NCI-H1092 treated with DMSO at 0.1 percent for 48 hours (cell line): ENCODE results near the gene KDM1B.
"Not testable (repeated sequence)": the region's sequence is repeated elsewhere in the genome, so short reads cannot be mapped to it uniquely, and the experiment has no call there.

Source experiments
- DNase-seq: peaks from one replicate; lab custom pipeline; 2025; lab: John Stamatoyannopoulos, UW

KDM1B gene

GRCh38 chr6:18151801-18152200 is 3.4 kb upstream of the KDM1B start:
- DNase-seq: no peak

GRCh38 chr6:18153311-18153703 is 1.9 kb upstream of the KDM1B start:
- no peak for DNase-seq

GRCh38 chr6:18154507-18155149 is 594 bp upstream of the KDM1B start, which contains the start of gene TPMT:
Gene TPMT (minus strand): TSS chr6:18155077. CDS start chr6:18149127, 5,950 bp downstream.
- peak; percentile 93 for DNase-seq

- DNase-seq: peak; percentile 61
Measured at GRCh38 chr6:18155864-18156421, 721 bp downstream of the KDM1B start.

GRCh38 chr6:18160911-18161310 is 5.7 kb downstream of the KDM1B start:
- DNase-seq: no peak

GRCh38 chr6:18161431-18161830 is 6.2 kb downstream of the KDM1B start:
- DNase-seq: no peak

GRCh38 chr6:18162401-18162800 is 7.2 kb downstream of the KDM1B start:
- no peak for DNase-seq

- DNase-seq: no peak
Measured at GRCh38 chr6:18165751-18166150, 10.5 kb downstream of the KDM1B start.

- no peak for DNase-seq
Measured at GRCh38 chr6:18166312-18167036, 11.3 kb downstream of the KDM1B start.

- no peak for DNase-seq
Measured at GRCh38 chr6:18168264-18168663, 13.0 kb downstream of the KDM1B start.

- no peak for DNase-seq
Measured at GRCh38 chr6:18171871-18172270, 16.6 kb downstream of the KDM1B start.

GRCh38 chr6:18176198-18176597 is 21.0 kb downstream of the KDM1B start:
- not testable (repeated sequence) for DNase-seq

- DNase-seq: no peak
Measured at GRCh38 chr6:18177286-18177965, 22.2 kb downstream of the KDM1B start.

- DNase-seq: no peak
Measured at GRCh38 chr6:18178960-18179615, 23.9 kb downstream of the KDM1B start.

- DNase-seq: no peak
Measured at GRCh38 chr6:18179770-18180356, 24.6 kb downstream of the KDM1B start.

- DNase-seq: no peak
Measured at GRCh38 chr6:18182568-18182967, 27.3 kb downstream of the KDM1B start.

GRCh38 chr6:18183766-18184165 is 28.5 kb downstream of the KDM1B start:
- DNase-seq: no peak

- no peak for DNase-seq
Measured at GRCh38 chr6:18185624-18186023, 30.4 kb downstream of the KDM1B start.

GRCh38 chr6:18186033-18186432 is 30.8 kb downstream of the KDM1B start:
- DNase-seq: no peak

- DNase-seq: no peak
Measured at GRCh38 chr6:18186540-18187250, 31.5 kb downstream of the KDM1B start.

GRCh38 chr6:18187701-18188100 is 32.5 kb downstream of the KDM1B start:
- DNase-seq: no peak
